Chondrocyte (in vitro differentiated cells): ENCODE results near the gene TLE3. TPM values are rescaled to one million over a fixed set of nuclear protein-coding genes. Genes with fewer than 3 reads are reported as not detected.

Experiments used
- DNase-seq: peaks from one replicate; pipeline ENCODE4 v3.0.0; 2021; ENCODE audit warnings: mixed read lengths, low spot score
- H3K27ac Mint-ChIP-seq: one replicate; pipeline ENCODE4 v1.8.0; 2021; ENCODE audit warnings: mild to moderate bottlenecking, moderate library complexity, mixed read lengths; ENCODE audit not compliant: unreplicated experiment
- H3K27me3 Mint-ChIP-seq: 2 replicates; pipeline ENCODE4 v1.8.0; 2021; ENCODE audit warnings: low read depth, mixed read lengths
- H3K36me3 Mint-ChIP-seq: 2 replicates; pipeline ENCODE4 v1.8.0; 2021; ENCODE audit warnings: low read depth, mixed read lengths
- H3K4me1 Mint-ChIP-seq: 2 replicates; pipeline ENCODE4 v1.8.0; 2021; ENCODE audit warnings: low read depth, mild to moderate bottlenecking, mixed read lengths
- H3K4me3 Mint-ChIP-seq: one replicate; pipeline ENCODE4 v1.8.0; 2021; ENCODE audit warnings: mild to moderate bottlenecking, moderate library complexity, mixed read lengths; ENCODE audit not compliant: unreplicated experiment
- H3K9me3 Mint-ChIP-seq: 2 replicates; pipeline ENCODE4 v1.8.0; 2021; ENCODE audit warnings: low read depth, mixed read lengths
- microRNA-seq: library from miRNA; unstranded; fragments of <30 nt; microRNA quantifications from one replicate; pipeline ENCODE4 v1.2.0, GENCODE V29; 2020; ENCODE audit warnings: borderline number of aligned reads
- total RNA-seq: library from RNA; stranded (reverse); gene quantifications from 3 replicates; pipeline ENCODE4 v1.2.1, GENCODE V29; 2021
- TF ChIP-seq, protein P1 (sequence below): fragments of 200-600 bp; sonication (generic); IDR thresholded peaks from 2 replicates; pipeline ENCODE4 v1.5.0; 2021; ENCODE audit warnings: antibody characterized with exemption, mild to moderate bottlenecking, moderate library complexity

Gene TLE3
- total RNA-seq, 1 donor from 2014 or later: 53.4 TPM

GRCh38 chr15:69997813-69998212 lies 99.9 kb downstream of the TLE3 start:
- no peaks in the 10 kb centered on the region for H3K36me3 Mint-ChIP-seq
- no peak overlapping the region for H3K27ac Mint-ChIP-seq
- TF ChIP-seq, protein P1, sequence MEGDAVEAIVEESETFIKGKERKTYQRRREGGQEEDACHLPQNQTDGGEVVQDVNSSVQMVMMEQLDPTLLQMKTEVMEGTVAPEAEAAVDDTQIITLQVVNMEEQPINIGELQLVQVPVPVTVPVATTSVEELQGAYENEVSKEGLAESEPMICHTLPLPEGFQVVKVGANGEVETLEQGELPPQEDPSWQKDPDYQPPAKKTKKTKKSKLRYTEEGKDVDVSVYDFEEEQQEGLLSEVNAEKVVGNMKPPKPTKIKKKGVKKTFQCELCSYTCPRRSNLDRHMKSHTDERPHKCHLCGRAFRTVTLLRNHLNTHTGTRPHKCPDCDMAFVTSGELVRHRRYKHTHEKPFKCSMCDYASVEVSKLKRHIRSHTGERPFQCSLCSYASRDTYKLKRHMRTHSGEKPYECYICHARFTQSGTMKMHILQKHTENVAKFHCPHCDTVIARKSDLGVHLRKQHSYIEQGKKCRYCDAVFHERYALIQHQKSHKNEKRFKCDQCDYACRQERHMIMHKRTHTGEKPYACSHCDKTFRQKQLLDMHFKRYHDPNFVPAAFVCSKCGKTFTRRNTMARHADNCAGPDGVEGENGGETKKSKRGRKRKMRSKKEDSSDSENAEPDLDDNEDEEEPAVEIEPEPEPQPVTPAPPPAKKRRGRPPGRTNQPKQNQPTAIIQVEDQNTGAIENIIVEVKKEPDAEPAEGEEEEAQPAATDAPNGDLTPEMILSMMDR: no peak
- no peak for DNase-seq
- no peak overlapping the region for H3K4me3 Mint-ChIP-seq
- H3K9me3 Mint-ChIP-seq: peaks cover 2% of the 10 kb centered on the region
- H3K27me3 Mint-ChIP-seq: peaks cover 25% of the 10 kb centered on the region
- H3K4me1 Mint-ChIP-seq: no peaks in the 10 kb centered on the region

Small RNA genes within 50 kb of the gene (microRNA-seq; reads per million reads assigned to microRNA genes)
- 161 reads per million, percentile 62 among the genes with 10 or more reads in this experiment for gene MIR629
